ENCODE results near the gene FUCA2.
"Not testable (repeated sequence)": the region's sequence is repeated elsewhere in the genome, so short reads cannot be mapped to it uniquely, and the experiment has no call there.

FUCA2 gene

GRCh38 chr6:143498428-143498827 is 13.1 kb downstream of the FUCA2 start:
- DNase-seq (ENCODE audit: low spot score): no peak

GRCh38 chr6:143496974-143497373 is 14.5 kb downstream of the FUCA2 start:
- DNase-seq (ENCODE audit: low spot score): no peak

- DNase-seq (ENCODE audit: low spot score): no peak
Measured at GRCh38 chr6:143490775-143491174, 20.7 kb downstream of the FUCA2 start.

- DNase-seq (ENCODE audit: low spot score): no peak
Measured at GRCh38 chr6:143490244-143490643, 21.3 kb downstream of the FUCA2 start.

DNA sequence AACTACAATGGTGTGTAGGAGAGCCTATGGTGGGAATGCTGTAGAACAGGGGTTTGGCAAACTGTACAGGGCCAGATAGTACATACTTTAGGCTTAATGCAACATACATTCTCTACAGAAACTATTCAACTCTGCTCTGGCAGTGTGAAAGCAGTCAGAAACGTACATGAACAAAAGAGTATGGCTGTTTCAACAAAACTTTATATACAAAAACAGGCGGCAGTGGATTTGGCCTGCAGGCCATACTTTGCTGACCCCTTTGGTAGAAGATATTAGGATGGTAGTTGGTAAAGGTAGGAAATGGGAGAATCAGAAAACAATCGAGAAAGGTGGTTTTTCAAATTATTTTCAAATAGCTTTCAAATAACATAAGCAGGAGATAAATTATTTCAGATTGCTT is 24.8 kb downstream of the FUCA2 start:
- no peak for DNase-seq (ENCODE audit: low spot score)

- DNase-seq (ENCODE audit: low spot score): no peak
Measured at GRCh38 chr6:143485967-143486366, 25.6 kb downstream of the FUCA2 start.

GRCh38 chr6:143482593-143482992 is 28.9 kb downstream of the FUCA2 start:
- DNase-seq (ENCODE audit: low spot score): no peak

DNA sequence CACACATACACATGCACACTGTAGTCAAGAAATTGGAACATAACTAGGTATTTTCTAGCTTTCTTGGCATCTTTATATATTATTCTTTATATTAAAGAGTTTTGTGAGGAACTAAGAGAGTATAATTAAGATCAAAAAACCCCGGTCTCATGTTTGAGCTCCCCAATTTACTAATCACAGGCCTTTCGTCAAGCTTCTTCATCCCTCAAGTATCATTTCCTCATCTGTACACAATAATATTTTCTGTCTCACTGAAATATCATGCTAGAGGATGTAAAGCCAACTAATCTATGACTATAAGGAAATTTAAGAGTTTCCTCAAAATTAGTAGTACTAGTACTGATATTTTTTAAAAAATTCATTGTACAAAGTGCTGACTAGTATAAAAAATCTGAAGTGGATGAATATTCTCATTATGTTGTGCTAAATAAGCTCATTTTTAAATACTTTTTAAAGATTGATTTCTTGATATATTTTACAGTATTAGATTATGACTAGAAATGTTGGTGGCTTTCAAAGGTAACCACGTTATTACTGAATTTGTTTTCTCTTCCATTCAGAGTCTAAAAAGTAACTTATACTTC is 32.9 kb downstream of the FUCA2 start:
- no peak for DNase-seq (ENCODE audit: low spot score)

- DNase-seq (ENCODE audit: low spot score): no peak
Measured at GRCh38 chr6:143476545-143476944, 35.0 kb downstream of the FUCA2 start.

DNA sequence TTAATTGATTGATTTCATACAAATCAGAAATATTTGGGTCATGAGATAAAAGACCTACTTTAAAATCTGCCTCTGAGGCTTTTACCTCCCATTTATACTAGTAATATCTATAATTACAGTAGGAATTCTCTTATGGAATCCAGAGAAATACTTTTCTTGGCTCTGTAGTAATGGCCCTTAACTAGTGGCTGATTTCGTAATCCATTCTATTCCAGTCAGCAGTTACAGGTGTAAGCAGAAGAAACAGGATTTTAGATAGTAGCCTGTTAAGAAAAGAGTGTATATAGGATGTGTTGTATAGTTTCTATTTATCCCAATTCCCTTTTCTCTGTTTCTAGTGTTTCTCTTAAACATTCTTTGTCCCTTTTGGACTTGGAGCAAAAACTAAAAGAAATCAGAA is 39.7 kb downstream of the FUCA2 start:
- DNase-seq (ENCODE audit: low spot score): no peak

GRCh38 chr6:143468823-143469222 is 42.7 kb downstream of the FUCA2 start:
- not testable (repeated sequence) for DNase-seq (ENCODE audit: low spot score)

DNA sequence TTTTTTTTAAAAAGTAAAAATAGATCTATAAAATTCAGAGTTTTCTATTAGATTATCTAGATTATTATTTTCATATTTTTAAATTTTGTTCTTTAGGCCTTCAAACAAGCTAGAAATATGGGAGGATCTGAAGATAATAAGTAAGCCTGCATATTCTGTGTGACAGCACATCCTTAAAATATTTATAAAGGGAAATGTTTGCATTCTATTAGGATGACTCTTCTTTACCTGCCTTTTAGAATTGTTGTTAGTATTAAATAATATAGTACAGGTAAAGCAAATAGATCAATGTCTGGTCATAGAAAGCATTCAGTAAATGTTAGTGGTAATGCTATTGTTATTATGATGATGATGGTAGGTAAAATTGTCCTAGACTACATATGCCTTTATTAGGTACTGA is 43.5 kb downstream of the FUCA2 start:
- no peak for DNase-seq (ENCODE audit: low spot score)

GRCh38 chr6:143465546-143465945 is 46.0 kb downstream of the FUCA2 start:
- no peak for DNase-seq (ENCODE audit: low spot score)

DNA sequence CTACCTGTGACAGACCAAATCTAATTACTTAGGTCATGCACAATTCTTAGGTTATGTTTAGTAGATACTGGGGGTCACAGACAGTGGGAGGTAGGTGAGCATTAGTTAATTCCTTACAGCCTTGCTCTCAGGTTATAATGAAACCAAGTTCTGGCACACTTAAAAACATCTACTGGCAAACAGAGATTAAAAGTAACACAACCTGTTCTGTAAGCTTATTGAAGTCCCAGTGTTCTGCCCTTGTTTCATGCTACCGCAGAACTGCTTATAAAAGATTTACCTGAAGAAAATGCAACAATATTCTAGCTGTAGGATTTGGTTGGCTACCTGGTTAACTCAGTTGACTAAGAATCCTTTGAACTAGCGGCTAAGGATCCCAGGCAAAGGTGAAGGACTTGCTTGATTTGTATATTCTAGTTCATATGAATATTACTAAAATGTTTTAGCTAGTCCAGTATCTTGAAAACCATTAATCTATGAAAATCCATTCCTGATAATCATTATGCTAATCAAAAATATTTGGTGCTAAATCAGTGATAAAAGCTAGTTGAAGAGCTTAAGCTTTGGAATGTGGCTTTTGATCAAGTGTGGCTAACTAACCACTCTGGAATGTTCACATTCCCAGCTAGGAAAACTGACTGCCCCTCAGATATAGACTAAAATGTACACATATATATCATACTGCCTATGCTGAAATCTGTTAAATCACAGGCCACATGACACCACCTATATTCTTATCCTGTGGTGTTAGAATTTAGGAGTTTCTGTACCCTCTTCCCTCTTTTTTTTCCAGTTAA is 53.8 kb downstream of the FUCA2 start:
- DNase-seq (ENCODE audit: low spot score): peak; percentile 30

- DNase-seq (ENCODE audit: low spot score): peak; percentile 17
Measured at GRCh38 chr6:143451531-143451930, 60.0 kb downstream of the FUCA2 start.

DNA sequence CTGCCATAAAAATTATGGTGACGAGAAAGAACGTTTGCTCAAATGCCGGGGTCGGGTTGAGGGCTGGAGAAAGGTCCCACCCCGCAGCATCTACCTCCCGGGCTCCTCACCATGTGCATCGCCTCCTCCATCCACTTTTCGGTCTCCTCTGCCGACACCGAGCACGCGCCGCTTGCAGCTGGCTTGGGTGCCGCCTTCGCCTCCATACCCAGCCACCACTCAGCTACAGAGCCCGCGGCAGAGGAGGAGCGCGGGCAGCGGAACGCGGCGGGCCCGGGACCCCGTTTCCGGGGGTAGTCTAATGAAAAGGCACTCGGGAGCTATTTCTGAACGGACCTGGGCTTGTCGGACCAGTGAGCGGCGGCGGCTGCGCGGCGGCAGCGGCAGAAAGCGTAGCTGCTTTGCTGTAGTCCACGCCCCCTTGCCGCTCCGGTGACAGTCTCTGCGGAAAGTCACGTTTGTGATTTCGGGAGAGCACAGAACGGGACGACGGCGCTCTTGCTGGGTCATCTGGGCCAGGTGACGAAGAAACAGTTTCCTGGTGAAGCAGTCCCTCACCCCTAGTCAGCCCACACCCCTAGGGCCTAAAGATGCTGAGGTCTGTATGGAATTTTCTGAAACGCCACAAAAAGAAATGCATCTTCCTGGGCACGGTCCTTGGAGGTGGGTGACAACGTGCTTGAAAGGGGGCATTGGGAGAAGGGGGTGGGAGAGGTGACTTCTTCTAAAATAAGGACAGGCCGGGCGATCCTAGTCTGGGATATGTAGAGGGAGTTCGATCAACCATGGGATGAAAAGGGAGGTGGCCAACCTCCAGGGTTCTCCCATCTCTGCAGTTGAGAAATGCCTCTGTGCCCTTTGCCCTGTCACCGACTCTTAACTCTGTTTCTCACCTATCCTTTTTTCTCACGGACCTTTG is 60.8 kb downstream of the FUCA2 start, which contains the start of the genes ADAT2 and PEX3:
Gene ADAT2 (minus strand): TSS at position 243 of the 919 bp plus-strand sequence. CDS start 37 bp downstream, at position 206.
Gene PEX3 (plus strand): TSS at position 353 of the 919 bp plus-strand sequence. CDS start 238 bp downstream, at position 591.
- peak; percentile 95 for DNase-seq (ENCODE audit: low spot score)

- DNase-seq (ENCODE audit: low spot score): peak; percentile 11
Measured at GRCh38 chr6:143449714-143450452, 61.6 kb downstream of the FUCA2 start.

DNA sequence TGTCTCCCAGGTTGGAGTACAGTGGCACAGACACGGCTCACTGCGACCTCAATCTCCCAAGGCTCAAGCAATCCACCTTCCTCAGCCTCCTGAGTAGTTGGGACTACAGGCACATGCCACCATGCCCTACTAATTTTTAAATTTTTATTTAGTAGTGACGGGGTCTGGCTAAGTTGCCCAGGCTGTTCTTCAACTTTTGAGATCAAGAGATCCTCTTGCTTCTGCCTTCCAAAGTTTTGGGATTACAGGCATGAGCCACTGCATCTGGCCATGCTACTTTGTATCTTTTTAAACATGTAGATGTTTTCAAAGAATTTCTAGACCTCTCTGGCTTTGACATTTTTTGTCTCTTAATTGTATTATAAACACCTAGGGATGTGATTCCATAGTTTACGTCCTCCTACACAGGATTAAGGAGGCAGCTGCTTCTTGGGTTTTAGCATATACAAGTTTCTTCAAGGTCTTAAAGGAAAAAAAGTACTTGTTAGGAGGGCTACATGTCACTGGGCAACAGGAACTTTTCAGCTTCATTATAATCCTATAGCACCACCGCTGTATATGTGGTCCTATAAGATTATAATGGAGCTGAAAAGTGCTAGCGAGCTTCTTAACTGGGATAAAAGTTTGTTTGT is 62.3 kb downstream of the FUCA2 start:
- DNase-seq (ENCODE audit: low spot score): no peak

- not testable (repeated sequence) for DNase-seq (ENCODE audit: low spot score)
Measured at GRCh38 chr6:143447865-143448264, 63.7 kb downstream of the FUCA2 start.

Measured in GM03348 (cell line).